GM10248 (cell line): ENCODE measurements around the gene NOC4L.
"Not testable (repeated sequence)": the region's sequence is repeated elsewhere in the genome, so short reads cannot be mapped to it uniquely, and the experiment has no call there.

ENCODE experiments used
- CTCF ChIA-PET: fragments of 300-600 bp; sonication (Branson Sonifier 250); formaldehyde crosslinking; extraction: SDS; loops from one replicate; lab custom pipeline; 2021; ENCODE audit warnings: antibody characterized with exemption; lab: Yijun Ruan, JAX
- POLR2A ChIA-PET: fragments of 350-650 bp; sonication (Branson Sonifier 250); formaldehyde crosslinking; extraction: SDS; loops from one replicate; lab custom pipeline; 2020; ENCODE audit warnings: antibody characterized with exemption; lab: Yijun Ruan, JAX
- DNase-seq: peaks from one replicate; pipeline ENCODE4 v3.0.0; 2012; ENCODE audit errors: extremely low spot score
- TF ChIP-seq, protein P1 (sequence below): IDR thresholded peaks from 2 replicates; pipeline ENCODE4 v1.5.1; 2012; ENCODE audit warnings: mild to moderate bottlenecking, low read depth; ENCODE audit errors: extremely low read depth, missing control alignments, control extremely low read depth

NOC4L gene

DNA sequence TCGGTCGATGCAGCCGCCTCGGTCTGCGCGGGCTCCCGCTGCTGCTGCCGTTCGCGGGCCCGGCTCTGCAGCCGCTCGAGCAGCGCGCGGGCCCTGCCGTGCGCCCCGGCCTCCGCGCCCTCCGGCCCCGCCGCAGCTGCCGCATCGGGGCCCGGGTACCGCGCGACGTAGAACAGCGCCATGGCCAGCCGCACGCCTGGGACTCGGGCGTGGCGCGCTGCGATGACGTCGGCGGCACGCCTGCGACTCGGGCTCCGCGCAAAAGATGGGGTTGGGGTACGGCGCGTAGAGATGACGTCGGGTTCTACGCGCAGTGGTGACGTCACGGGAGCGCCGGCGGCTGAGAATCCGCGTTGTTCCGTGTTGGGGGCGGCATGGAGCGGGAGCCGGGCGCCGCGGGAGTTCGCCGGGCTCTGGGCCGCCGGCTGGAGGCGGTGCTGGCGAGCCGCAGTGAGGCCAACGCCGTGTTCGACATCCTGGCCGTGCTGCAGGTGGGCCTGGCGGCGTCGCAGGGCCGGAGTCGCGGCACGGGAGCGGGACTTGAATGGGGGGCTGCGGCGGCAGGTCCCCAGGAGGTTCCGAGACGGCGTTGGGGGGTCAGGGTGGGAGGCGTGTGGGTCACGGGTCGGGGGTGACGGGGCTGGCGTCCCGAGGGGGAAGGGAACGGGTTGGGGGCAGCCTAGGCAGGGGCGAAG is at the start of gene NOC4L, which contains the start of gene DDX51:
Gene NOC4L (plus strand): TSS at position 343 of the 695 bp plus-strand sequence. CDS start 32 bp downstream, at position 375.
Gene DDX51 (minus strand): TSS at position 205 of the 695 bp plus-strand sequence. CDS start 23 bp downstream, at position 182.
- peak; percentile 98 for DNase-seq
- ChIA-PET CTCF (interaction anchor here (1.4 to 1.7 kb wide), 2 partner anchors 9 to 10 kb away, joined by 3 to 11 read pairs; no protein-coding TSS in a partner anchor), POLR2A (no interaction called here)
- TF ChIP-seq, protein P1, sequence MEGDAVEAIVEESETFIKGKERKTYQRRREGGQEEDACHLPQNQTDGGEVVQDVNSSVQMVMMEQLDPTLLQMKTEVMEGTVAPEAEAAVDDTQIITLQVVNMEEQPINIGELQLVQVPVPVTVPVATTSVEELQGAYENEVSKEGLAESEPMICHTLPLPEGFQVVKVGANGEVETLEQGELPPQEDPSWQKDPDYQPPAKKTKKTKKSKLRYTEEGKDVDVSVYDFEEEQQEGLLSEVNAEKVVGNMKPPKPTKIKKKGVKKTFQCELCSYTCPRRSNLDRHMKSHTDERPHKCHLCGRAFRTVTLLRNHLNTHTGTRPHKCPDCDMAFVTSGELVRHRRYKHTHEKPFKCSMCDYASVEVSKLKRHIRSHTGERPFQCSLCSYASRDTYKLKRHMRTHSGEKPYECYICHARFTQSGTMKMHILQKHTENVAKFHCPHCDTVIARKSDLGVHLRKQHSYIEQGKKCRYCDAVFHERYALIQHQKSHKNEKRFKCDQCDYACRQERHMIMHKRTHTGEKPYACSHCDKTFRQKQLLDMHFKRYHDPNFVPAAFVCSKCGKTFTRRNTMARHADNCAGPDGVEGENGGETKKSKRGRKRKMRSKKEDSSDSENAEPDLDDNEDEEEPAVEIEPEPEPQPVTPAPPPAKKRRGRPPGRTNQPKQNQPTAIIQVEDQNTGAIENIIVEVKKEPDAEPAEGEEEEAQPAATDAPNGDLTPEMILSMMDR, result no peak

DNA sequence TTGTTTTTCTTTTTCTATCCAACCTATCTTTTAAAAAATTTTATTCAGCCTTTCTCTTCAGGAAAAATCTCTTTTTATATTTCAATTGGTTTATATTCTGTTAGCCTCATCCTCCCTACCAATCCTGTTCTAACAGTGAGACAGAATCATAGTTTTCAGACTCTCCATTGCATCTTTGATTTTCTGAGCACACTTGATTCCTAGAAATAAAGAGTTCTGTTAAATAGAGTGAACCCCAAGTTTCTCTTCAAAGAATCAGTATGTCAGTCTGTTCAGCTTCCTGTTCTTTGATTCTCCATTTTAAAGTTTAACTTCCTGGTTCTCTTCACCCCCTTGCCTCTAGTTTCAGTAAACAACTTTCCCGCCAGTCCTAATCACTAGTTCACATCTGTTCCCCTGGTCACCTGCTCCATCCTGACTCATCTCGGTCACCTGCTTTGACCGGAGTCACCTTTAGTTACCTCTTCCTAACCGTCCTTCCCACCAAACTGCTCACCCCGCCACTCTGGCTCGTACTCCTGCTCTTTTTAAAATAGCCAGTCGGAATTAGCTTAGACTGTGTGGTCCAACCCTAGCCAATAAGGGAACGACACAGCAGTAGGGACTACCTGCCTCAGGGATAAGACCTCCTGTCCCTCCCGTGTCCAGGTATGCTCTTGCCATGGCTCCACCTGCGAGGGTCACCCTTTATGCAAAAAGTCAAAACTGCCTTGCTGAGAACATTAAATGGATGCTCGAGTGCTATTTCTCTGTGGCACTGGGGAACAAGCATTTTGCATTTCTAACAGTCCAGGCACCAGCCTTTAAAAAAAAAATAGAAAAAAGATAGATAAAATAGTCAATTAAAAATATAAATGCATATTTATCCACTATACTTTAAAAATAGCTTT is 48.5 kb upstream of the NOC4L start:
- TF ChIP-seq, protein P1, result no peak
- CTCF ChIA-PET, result no interaction called here
- POLR2A ChIA-PET, result no interaction called here
- DNase-seq, result no peak

DNA sequence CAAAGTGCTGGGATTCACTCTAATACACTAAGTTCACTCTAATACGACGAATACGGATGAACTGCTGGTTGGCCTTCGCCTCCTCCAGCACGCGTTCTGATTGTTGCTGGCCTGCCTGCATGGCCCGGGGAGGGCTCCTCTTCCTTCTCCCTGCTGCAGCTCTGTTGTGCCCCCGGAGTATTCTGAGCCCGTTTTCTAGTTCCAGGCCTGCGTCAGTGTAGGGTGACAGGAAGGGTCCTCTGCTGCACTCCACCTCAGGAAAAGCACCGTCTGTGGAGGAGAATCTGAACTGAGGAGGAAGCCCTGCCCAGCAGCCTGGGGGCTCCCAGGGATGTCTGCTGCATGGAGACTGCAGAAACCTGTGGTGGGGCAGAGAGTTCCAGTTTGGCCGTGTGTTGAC is 44.5 kb upstream of the NOC4L start:
- TF ChIP-seq, protein P1, result no peak
- ChIA-PET POLR2A (no interaction called here), CTCF (no interaction called here)
- DNase-seq, result no peak

DNA sequence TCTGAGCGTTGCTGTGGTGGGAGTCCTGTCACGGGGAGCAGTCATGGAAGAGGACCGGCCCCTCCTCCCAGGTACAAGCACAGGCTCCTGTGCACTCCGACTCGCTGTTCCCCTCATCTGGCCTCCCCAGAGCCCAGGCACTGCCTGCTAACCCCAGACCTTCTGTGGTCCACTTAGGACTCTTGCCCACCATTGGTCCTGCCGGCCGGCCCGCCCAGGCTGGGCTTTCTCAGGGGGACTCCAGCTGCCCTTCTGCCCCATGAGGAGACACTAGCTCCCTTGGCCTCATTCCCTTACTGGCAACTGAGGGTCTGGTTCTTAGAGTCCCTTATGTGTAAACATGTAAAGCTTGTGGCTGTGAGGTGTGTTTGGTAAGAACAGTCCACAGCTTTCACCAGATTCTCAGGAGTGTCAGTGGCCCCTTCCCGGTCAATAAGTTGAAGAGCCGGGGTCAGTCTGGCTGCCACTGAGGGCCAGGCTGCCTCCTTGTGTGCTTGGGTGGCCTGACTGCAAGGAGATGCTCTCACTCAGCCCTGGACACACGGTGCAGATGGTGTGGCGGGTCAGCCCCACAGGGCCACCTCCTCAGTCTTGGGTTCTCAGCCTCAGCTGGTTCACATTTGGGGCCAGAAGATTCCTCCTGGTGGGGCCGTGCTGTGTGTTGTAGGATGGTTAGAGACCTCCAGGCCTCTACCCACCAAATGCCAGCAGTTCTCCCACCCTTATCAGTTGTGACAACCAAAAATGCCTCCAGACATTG is 43.8 kb upstream of the NOC4L start:
- DNase-seq, result no peak
- TF ChIP-seq, protein P1, result no peak
- ChIA-PET CTCF (interaction anchor here (1.0 kb wide), 1 partner anchor 8 kb away, joined by 3 read pairs; no protein-coding TSS in a partner anchor), POLR2A (no interaction called here)

DNA sequence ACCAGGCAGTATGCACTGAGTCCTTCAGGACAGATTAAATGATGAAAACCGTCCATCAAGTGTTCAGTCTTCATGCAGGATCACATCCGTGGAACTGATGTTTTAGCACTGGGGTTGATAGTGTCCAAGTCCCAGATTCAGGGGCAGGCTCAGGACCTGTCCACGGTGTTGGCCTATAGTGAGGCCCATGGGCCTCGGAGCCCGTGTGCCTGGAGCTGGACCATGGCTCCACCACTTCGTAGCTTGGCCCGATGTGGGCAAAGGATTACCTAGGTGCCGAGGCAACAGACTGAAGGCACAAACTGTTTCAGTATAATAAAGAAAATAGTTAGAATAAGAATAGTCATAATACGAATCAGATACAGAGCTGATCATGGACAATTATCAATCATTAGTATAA is 42.0 kb upstream of the NOC4L start:
- no peak for DNase-seq
- ChIA-PET CTCF (no interaction called here), POLR2A (no interaction called here)
- TF ChIP-seq, protein P1, result no peak

DNA sequence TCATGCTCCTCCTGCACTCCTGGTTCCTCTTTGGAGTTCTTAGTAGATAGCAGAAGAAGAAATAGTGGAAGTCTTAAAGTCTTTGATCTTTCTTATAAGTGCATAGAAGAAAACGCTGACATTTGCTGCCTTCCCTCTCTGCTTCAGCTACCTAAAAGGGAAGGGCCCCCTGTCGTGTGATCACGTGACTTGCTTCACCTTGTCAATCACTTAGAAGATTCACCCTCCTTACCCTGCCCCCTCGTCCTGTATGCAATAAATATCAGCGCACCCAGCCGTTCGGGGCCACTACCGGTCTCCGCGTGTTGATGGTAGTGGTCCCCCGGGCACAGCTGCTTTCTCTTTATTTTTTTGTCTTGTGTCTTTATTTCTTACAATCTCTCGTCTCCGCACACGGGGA is 41.2 kb upstream of the NOC4L start:
- POLR2A ChIA-PET, CTCF ChIA-PET: not testable (repeated sequence)

More for the DNA sequence above, 41.2 kb upstream of the NOC4L start:
- DNase-seq, result not testable (repeated sequence)
